HFFc6 (cell line): Measurements from ENCODE around the gene NUP50. TPM values are rescaled to one million over a fixed set of nuclear protein-coding genes. Genes with fewer than 3 reads are reported as not detected.

Source experiments
- DNase-seq: peaks from one replicate; pipeline ENCODE4 v3.0.0-alpha.2; 2018
- H3K27ac Mint-ChIP-seq: 2 replicates; pipeline ENCODE4 v1.8.0; 2020; ENCODE audit warnings: mild to moderate bottlenecking, mixed read lengths
- H3K27me3 Mint-ChIP-seq: 2 replicates; pipeline ENCODE4 v1.8.0; 2021; ENCODE audit warnings: mild to moderate bottlenecking, moderate library complexity, mixed read lengths; ENCODE audit not compliant: insufficient read depth
- H3K36me3 Mint-ChIP-seq: 2 replicates; pipeline ENCODE4 v1.8.0; 2021; ENCODE audit warnings: low read depth, mixed read lengths
- H3K4me1 Mint-ChIP-seq: 2 replicates; pipeline ENCODE4 v1.8.0; 2020; ENCODE audit warnings: low read depth, mixed read lengths
- H3K4me3 Mint-ChIP-seq: 2 replicates; pipeline ENCODE4 v1.8.0; 2020; ENCODE audit warnings: mild to moderate bottlenecking, moderate library complexity, mixed read lengths
- H3K9me3 Mint-ChIP-seq: 2 replicates; pipeline ENCODE4 v1.8.0; 2020; ENCODE audit warnings: mild to moderate bottlenecking, mixed read lengths
- total RNA-seq, 6 experiments: library from RNA; stranded (reverse); fragmentation: NEBNext Ultra II Directional; extraction: Animal tissue kit (Norgen Biotek cat#: 25700); gene quantifications; 2 replicates in 1 of 6; 3 replicates in 5 of 6; pipeline ENCODE4 v1.2.3, GENCODE V29; 2021
- TF ChIP-seq, protein P1 (sequence below): fragments of 200-600 bp; sonication (generic); IDR thresholded peaks from 2 replicates; pipeline ENCODE4 v1.5.0; 2021; ENCODE audit warnings: antibody characterized with exemption, mild to moderate bottlenecking

NUP50 gene
- total RNA-seq, 6 experiments from 2014 or later: 44.3 to 63.0 (median 56.6) TPM

DNA sequence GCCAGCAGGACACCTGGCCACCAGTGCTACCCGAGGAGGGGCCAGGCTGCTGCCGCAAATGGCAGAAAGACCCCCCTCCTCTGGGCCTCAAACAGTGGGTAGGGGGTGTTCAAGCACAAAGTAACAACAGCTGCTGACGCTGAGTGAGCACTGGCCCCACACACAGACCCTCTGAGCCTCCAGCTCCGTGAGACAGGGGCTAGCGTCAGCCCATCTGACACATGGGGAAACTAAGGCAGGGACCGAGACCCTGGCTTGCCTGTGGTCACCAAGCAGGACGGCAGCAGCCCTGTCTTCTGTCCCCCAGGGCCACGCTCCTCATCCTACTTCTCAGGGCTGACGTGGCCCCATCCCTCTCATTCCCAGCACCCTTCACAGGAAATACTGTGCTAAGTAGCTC is 36.5 kb downstream of the NUP50 start:
- Mint-ChIP-seq H3K4me3 (peak overlapping the region; percentile 27; the same call in 1 of the 2 replicates), H3K27ac (peak overlapping the region; percentile 57), H3K27me3 (peaks cover 1% of the 10 kb centered on the region; the same call in 1 of the 2 replicates), H3K4me1 (peaks cover 20% of the 10 kb centered on the region), H3K36me3 (peaks cover 6% of the 10 kb centered on the region; the same call in 1 of the 2 replicates), H3K9me3 (no peaks in the 10 kb centered on the region)
- TF ChIP-seq, protein P1, sequence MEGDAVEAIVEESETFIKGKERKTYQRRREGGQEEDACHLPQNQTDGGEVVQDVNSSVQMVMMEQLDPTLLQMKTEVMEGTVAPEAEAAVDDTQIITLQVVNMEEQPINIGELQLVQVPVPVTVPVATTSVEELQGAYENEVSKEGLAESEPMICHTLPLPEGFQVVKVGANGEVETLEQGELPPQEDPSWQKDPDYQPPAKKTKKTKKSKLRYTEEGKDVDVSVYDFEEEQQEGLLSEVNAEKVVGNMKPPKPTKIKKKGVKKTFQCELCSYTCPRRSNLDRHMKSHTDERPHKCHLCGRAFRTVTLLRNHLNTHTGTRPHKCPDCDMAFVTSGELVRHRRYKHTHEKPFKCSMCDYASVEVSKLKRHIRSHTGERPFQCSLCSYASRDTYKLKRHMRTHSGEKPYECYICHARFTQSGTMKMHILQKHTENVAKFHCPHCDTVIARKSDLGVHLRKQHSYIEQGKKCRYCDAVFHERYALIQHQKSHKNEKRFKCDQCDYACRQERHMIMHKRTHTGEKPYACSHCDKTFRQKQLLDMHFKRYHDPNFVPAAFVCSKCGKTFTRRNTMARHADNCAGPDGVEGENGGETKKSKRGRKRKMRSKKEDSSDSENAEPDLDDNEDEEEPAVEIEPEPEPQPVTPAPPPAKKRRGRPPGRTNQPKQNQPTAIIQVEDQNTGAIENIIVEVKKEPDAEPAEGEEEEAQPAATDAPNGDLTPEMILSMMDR: no peak
- no peak for DNase-seq

GRCh38 chr22:45200860-45201511 is 37.3 kb downstream of the NUP50 start:
- Mint-ChIP-seq H3K4me3 (peak overlapping the region; percentile 27; the same call in 1 of the 2 replicates), H3K27me3 (peaks cover 1% of the 10 kb centered on the region; the same call in 1 of the 2 replicates), H3K9me3 (no peaks in the 10 kb centered on the region), H3K27ac (peak overlapping the region; percentile 57), H3K4me1 (peaks cover 20% of the 10 kb centered on the region), H3K36me3 (peaks cover 6% of the 10 kb centered on the region; the same call in 1 of the 2 replicates)
- DNase-seq: no peak
- TF ChIP-seq, protein P1: no peak

DNA sequence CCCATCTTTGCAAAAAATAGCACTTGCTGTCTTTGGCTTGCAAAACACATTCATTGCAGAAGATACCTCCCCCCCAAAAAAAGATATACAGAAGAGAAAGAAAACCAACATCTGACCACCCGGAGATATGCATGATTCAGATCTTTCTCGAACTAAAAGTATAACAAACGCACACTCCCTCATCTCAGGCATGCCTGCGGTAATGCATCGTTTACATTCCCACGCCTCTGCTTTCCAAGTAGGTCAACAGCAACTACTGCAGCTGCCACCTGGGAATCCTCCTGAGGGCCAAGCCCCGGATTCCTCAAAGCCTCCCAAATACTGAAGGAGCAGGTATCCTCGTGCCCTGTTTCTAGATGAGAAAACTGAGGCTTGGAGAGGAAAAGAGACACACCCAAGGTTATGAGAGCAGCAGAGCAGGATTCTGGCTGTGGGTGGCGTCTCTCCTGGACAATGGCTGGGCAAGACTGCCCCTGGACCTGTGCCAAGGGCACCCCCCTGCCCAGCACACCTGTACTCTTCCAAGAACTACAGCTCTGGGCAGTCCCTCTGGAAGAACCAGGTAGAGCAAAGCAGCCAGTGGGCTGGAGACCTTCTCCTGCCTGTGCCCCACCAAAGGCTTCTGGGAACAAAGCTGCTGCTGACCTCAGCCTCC is 38.1 kb downstream of the NUP50 start:
- Mint-ChIP-seq H3K27me3 (peaks cover 1% of the 10 kb centered on the region; the same call in 1 of the 2 replicates), H3K9me3 (no peaks in the 10 kb centered on the region), H3K4me3 (peak overlapping the region; percentile 3; the same call in 1 of the 2 replicates), H3K36me3 (peaks cover 6% of the 10 kb centered on the region; the same call in 1 of the 2 replicates), H3K4me1 (peaks cover 20% of the 10 kb centered on the region), H3K27ac (peak overlapping the region; percentile 57)
- peak; percentile 70 for DNase-seq
- TF ChIP-seq, protein P1: no peak

DNA sequence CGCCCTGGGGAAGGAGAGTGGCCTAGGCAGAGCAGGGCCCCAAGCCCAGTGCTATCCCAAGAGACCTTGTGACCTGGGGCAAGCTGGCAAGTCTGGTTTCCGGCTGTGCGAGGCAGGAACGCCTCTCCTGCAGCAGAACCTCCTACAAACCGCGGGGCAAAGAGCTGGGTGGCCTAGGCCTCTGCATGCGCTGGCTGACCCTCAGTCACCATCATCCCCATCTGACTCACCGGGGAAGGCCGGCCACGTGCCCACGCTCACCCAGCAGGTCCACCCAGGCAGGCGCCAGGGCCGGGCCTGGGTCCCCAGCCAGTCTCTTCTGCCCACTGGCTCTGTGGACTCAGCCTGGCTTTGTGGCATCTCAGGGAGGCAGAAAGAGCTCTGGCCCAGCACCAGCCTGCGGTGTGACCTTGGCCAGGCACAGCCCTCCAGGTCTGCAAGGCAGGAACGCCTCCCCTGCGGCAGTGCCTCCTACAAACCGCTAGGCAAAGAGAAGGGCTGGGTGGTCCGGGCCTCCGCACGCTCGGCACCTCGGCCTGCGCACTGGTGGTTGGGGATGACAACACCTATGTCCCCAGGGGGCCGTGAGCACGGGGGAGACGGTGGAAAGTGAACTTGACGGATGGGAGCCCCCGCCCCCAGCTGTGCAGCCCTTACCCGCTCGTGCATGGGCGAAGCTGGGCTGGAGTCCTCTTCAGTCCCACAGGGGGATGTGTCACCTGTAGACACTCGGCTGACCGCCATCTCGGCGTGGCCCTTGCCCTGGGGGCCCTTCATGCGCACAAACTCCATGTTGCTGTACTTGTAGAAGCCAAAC is 38.8 kb downstream of the NUP50 start:
- peaks cover 6% of the 10 kb centered on the region; the same call in 1 of the 2 replicates for H3K36me3 Mint-ChIP-seq
- H3K9me3 Mint-ChIP-seq: no peaks in the 10 kb centered on the region
- peaks cover 20% of the 10 kb centered on the region for H3K4me1 Mint-ChIP-seq
- TF ChIP-seq, protein P1: no peak
- no peak overlapping the region for H3K4me3 Mint-ChIP-seq
- peaks cover 1% of the 10 kb centered on the region; the same call in 1 of the 2 replicates for H3K27me3 Mint-ChIP-seq
- no peak overlapping the region for H3K27ac Mint-ChIP-seq
- DNase-seq: no peak

- Mint-ChIP-seq H3K27me3 (peaks cover 1% of the 10 kb centered on the region; the same call in 1 of the 2 replicates), H3K9me3 (no peaks in the 10 kb centered on the region), H3K4me1 (peaks cover 28% of the 10 kb centered on the region), H3K4me3 (no peak overlapping the region), H3K36me3 (peaks cover 3% of the 10 kb centered on the region), H3K27ac (no peak overlapping the region)
- DNase-seq: no peak
- TF ChIP-seq, protein P1: no peak
These were observed 39.6 kb downstream of the NUP50 start for GRCh38 chr22:45203150-45203951.
